ENCODE measurements around the gene DCUN1D1.

DNA sequence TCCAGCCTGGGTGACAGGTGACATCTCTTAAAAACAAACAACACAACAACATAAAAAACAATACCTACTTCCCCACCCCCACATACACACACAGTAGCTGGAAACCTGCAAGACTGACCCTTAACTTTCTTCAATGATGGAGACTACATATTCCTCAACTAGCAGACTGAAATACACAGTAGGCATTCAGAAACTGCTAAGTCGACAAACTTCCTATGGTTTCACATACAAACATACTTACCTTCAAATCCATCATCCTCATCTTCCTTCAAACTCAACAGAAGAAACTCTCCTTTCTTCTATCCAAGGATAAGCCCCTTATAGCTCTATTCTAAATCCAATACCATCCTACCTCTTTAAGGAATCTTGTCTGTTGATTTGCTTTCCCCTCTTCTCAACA is 30.6 kb downstream of the DCUN1D1 start:
- TF ChIP-seq, protein P1, sequence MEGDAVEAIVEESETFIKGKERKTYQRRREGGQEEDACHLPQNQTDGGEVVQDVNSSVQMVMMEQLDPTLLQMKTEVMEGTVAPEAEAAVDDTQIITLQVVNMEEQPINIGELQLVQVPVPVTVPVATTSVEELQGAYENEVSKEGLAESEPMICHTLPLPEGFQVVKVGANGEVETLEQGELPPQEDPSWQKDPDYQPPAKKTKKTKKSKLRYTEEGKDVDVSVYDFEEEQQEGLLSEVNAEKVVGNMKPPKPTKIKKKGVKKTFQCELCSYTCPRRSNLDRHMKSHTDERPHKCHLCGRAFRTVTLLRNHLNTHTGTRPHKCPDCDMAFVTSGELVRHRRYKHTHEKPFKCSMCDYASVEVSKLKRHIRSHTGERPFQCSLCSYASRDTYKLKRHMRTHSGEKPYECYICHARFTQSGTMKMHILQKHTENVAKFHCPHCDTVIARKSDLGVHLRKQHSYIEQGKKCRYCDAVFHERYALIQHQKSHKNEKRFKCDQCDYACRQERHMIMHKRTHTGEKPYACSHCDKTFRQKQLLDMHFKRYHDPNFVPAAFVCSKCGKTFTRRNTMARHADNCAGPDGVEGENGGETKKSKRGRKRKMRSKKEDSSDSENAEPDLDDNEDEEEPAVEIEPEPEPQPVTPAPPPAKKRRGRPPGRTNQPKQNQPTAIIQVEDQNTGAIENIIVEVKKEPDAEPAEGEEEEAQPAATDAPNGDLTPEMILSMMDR (IDR thresholded peaks at IDR 0.05): no peak
- TF ChIP-seq POLR2A (IDR thresholded peaks at IDR 0.05): no peak

Data from thyroid gland (tissue), 4 donors.